ENCODE measurements around the gene PRR35. TPM values are rescaled to one million over a fixed set of nuclear protein-coding genes. Genes with fewer than 3 reads are reported as not detected.

Gene PRR35
- total and polyA plus RNA-seq, 7 donors: not detected

- TF ChIP-seq CTCF (IDR thresholded peaks at IDR 0.05): no peak
- TF ChIP-seq EP300 (IDR thresholded peaks at IDR 0.05): no peak
- TF ChIP-seq POLR2A (IDR thresholded peaks at IDR 0.05): no peak
- TF ChIP-seq POLR2AphosphoS5 (IDR thresholded peaks at IDR 0.05): no peak
- no peak for DNase-seq
- Histone ChIP-seq H3K4me1 (peaks cover 0 to 5% (median 2%) of the 10 kb centered on the region in 4 donors), H3K4me3 (no peak overlapping the region), H3K36me3 (peaks cover 0 to 31% (median 2%) of the 10 kb centered on the region in 4 donors), H3K27ac (no peak overlapping the region), H3K27me3 (no peaks in the 10 kb centered on the region), H3K9me3 (no peaks in the 10 kb centered on the region)
- intact Hi-C loops (cut with DNase I): no loop called here
- WGBS, 2 donors: 41 to 79% methylated on average over 39 of the region's 39 CpGs
Observed at GRCh38 chr16:535446-536405, 24.5 kb upstream of the PRR35 start.

- H3K4me3 ChIP-seq: no peak overlapping the region
- DNase-seq: no peak
- no peaks in the 10 kb centered on the region for H3K9me3 ChIP-seq
- TF ChIP-seq CTCF (IDR thresholded peaks at IDR 0.05): no peak
- no peak for TF ChIP-seq POLR2AphosphoS5 (IDR thresholded peaks at IDR 0.05)
- no peak for TF ChIP-seq EP300 (IDR thresholded peaks at IDR 0.05)
- H3K27me3 ChIP-seq: no peaks in the 10 kb centered on the region
- intact Hi-C loops (cut with DNase I): no loop called here
- 92 to 93% methylated on average over 17 of the region's 17 CpGs for WGBS, 2 donors
- no peak overlapping the region for H3K27ac ChIP-seq
- peaks cover 0 to 5% (median 2%) of the 10 kb centered on the region in 4 donors for H3K4me1 ChIP-seq
- peaks cover 0 to 31% (median 2%) of the 10 kb centered on the region in 4 donors for H3K36me3 ChIP-seq
Observed at GRCh38 chr16:536746-537145, 23.4 kb upstream of the PRR35 start.

GRCh38 chr16:537415-538335 lies 22.5 kb upstream of the PRR35 start:
- Histone ChIP-seq H3K4me1 (peaks cover 0 to 5% (median 2%) of the 10 kb centered on the region in 4 donors), H3K27me3 (no peaks in the 10 kb centered on the region), H3K4me3 (no peak overlapping the region), H3K27ac (no peak overlapping the region), H3K9me3 (no peaks in the 10 kb centered on the region), H3K36me3 (peaks cover 0 to 31% (median 2%) of the 10 kb centered on the region in 4 donors)
- intact Hi-C loops (cut with DNase I): no loop called here
- TF ChIP-seq POLR2AphosphoS5 (IDR thresholded peaks at IDR 0.05): no peak
- TF ChIP-seq CTCF (IDR thresholded peaks at IDR 0.05): no peak
- no peak for TF ChIP-seq POLR2A (IDR thresholded peaks at IDR 0.05)
- TF ChIP-seq EP300 (IDR thresholded peaks at IDR 0.05): no peak
- DNase-seq: no peak
- 90 to 94% methylated on average over 60 of the region's 60 CpGs for WGBS, 2 donors

- Histone ChIP-seq H3K27ac (no peak overlapping the region), H3K9me3 (no peaks in the 10 kb centered on the region), H3K4me3 (no peak overlapping the region), H3K4me1 (peaks cover 0 to 4% (median 0%) of the 10 kb centered on the region in 4 donors), H3K27me3 (no peaks in the 10 kb centered on the region), H3K36me3 (peaks cover 0 to 31% (median 2%) of the 10 kb centered on the region in 4 donors)
- no peak for DNase-seq
- TF ChIP-seq CTCF (IDR thresholded peaks at IDR 0.05) (no peak), POLR2AphosphoS5 (IDR thresholded peaks at IDR 0.05) (no peak), POLR2A (IDR thresholded peaks at IDR 0.05) (no peak), EP300 (IDR thresholded peaks at IDR 0.05) (no peak)
- intact Hi-C loops (cut with DNase I): no loop called here
- 93% methylated on average over 34 of the region's 34 CpGs for WGBS, 2 donors
Observed at GRCh38 chr16:539901-540530, 20.2 kb upstream of the PRR35 start.

Measured in sigmoid colon (tissue), 7 donors.